ENCODE data around the gene ADTRP. TPM values are rescaled to one million over a fixed set of nuclear protein-coding genes. Genes with fewer than 3 reads are reported as not detected.

ADTRP gene
- total and polyA plus RNA-seq, 2 of the 13 experiments (the other 11 are each of a cell fraction or from before 2014, with no cell fraction given), result not detected

DNA sequence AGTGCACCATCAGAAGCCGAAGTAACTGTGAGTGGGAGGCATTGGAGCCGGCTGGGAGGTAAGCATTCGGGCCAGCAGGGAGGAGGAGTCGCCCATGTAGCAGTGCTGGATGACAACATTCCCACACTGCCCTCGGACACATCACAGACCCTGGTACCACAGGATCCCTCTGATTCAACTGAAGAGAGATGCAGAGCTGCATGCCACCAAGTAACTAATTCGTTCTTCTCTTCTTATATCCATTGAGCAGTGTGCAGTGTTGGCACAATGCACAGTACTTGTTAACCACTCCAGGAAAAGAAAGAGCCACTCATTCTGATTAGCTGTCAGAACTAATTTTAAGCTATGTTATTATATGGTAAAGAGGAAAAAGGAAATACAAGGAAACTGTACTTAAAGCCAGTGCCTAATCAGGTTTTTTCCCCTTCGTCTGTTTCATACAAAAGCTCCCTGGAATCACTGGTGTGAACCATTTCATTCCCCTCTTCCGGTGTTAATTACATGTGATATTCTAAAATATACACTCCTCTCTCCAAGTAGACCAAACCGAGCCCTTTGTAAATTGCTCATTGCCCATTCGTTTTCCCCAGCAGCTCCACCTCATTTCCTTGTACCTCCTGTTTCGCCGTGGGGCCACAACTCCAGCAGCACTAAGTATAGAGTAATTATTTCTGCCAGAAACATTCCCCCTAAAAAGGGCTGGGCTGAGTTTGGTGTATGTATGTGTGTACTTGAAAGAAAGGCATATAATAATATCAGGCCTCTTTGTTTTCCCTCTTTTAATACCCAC, 32.4 kb upstream of the ADTRP start:
- Histone ChIP-seq H3K4me3 (replicated peaks in 1 of 3; ENCODE audit: insufficient read depth in 1 of 3, low read depth in 2 of 3, low read length in 3 of 3) (no peak overlapping the region), H3K4me2 (ENCODE audit: low read depth, low read length) (no peak overlapping the region)

More for the DNA sequence above, 32.4 kb upstream of the ADTRP start:
- Histone ChIP-seq H2AFZ (ENCODE audit: low read length) (no peak overlapping the region), H3K4me1 (ENCODE audit: insufficient read depth, low read length) (no peaks in the 10 kb centered on the region), H3K27me3 (ENCODE audit: control insufficient read depth in 1 of 2, insufficient read depth in 2 of 2, low read length in 2 of 2) (peaks cover 0 to 8% of the 10 kb centered on the region in 2 experiments; a peak in 2 of 5 replicates), H4K20me1 (ENCODE audit: insufficient read depth, low read length) (no peaks in the 10 kb centered on the region), H3K9ac (ENCODE audit: insufficient read depth, low read depth, low read length) (no peak overlapping the region), H3K9me3 (ENCODE audit: low read length) (no peaks in the 10 kb centered on the region), H3K36me3 (replicated peaks in 1 of 2; ENCODE audit: control insufficient read depth in 1 of 2, insufficient read depth in 2 of 2, low read length in 2 of 2) (no peaks in the 10 kb centered on the region), H3K27ac (ENCODE audit: extremely low read length, insufficient read depth, low read length) (no peak overlapping the region), H3K79me2 (ENCODE audit: insufficient read depth, low read length) (no peaks in the 10 kb centered on the region)
- POLR2A ChIA-PET, result no interaction called here
- FAIRE-seq (no peak), DNase-seq (ENCODE audit: low spot score) (no peak), ATAC-seq (no peak)
- in situ Hi-C loops (cut with HindIII; ENCODE audit: extremely low pct_ligation_motif_present, low pct_unique_long_range_greater_than_20kb), result no loop called here
- BruUV-seq (replicated peaks), result no TSS peak
- 25% methylated on average over 12 of the region's 12 CpGs for WGBS (ENCODE audit: low lambda C conversion rate)
- CTCF ChIA-PET (ENCODE audit: low intra/inter-chr PET ratio, low total read pairs), result no interaction called here
- intact Hi-C loops (cut with micrococcal nuclease; ENCODE audit: unreplicated experiment), result loop anchor here (10.0 kb wide), 1 partner anchor 96 kb away; no protein-coding TSS in a partner anchor
- TF ChIP-seq AHR (CRISPR knock-in tag; IDR thresholded peaks at IDR 0.05) (no peak), ELF4 (CRISPR knock-in tag; IDR thresholded peaks at IDR 0.05; ENCODE audit: borderline replicate concordance) (no peak), EP300 (IDR thresholded peaks at IDR 0.05; ENCODE audit: low read depth in 2 of 2, low read length in 2 of 2) (no peak), EP300 (CRISPR knock-in tag; IDR thresholded peaks at IDR 0.05; ENCODE audit: borderline replicate concordance) (no peak)
- TF ChIP-seq, protein P1, sequence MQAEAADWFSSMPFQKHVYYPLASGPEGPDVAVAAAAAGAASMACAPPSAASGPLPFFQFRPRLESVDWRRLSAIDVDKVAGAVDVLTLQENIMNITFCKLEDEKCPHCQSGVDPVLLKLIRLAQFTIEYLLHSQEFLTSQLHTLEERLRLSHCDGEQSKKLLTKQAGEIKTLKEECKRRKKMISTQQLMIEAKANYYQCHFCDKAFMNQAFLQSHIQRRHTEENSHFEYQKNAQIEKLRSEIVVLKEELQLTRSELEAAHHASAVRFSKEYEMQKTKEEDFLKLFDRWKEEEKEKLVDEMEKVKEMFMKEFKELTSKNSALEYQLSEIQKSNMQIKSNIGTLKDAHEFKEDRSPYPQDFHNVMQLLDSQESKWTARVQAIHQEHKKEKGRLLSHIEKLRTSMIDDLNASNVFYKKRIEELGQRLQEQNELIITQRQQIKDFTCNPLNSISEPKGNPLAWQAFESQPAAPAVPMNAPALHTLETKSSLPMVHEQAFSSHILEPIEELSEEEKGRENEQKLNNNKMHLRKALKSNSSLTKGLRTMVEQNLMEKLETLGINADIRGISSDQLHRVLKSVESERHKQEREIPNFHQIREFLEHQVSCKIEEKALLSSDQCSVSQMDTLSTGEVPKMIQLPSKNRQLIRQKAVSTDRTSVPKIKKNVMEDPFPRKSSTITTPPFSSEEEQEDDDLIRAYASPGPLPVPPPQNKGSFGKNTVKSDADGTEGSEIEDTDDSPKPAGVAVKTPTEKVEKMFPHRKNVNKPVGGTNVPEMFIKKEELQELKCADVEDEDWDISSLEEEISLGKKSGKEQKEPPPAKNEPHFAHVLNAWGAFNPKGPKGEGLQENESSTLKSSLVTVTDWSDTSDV (CRISPR knock-in tag; IDR thresholded peaks at IDR 0.05), result no peak

Measured in HepG2 (cell line).